ENCODE measurements around the gene ABCA13.

The ABCA13 gene

GRCh38 chr7:48443051-48443450 is 271.8 kb downstream of the ABCA13 start:
- TF ChIP-seq, protein P1, sequence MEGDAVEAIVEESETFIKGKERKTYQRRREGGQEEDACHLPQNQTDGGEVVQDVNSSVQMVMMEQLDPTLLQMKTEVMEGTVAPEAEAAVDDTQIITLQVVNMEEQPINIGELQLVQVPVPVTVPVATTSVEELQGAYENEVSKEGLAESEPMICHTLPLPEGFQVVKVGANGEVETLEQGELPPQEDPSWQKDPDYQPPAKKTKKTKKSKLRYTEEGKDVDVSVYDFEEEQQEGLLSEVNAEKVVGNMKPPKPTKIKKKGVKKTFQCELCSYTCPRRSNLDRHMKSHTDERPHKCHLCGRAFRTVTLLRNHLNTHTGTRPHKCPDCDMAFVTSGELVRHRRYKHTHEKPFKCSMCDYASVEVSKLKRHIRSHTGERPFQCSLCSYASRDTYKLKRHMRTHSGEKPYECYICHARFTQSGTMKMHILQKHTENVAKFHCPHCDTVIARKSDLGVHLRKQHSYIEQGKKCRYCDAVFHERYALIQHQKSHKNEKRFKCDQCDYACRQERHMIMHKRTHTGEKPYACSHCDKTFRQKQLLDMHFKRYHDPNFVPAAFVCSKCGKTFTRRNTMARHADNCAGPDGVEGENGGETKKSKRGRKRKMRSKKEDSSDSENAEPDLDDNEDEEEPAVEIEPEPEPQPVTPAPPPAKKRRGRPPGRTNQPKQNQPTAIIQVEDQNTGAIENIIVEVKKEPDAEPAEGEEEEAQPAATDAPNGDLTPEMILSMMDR (IDR thresholded peaks at IDR 0.05; ENCODE audit: insufficient read depth, low read depth, low read length, missing control alignments), result no peak
- DNase-seq (ENCODE audit: low read depth), result no peak
- no peak overlapping the region for H3K4me3 ChIP-seq (ENCODE audit: low read length)

DNA sequence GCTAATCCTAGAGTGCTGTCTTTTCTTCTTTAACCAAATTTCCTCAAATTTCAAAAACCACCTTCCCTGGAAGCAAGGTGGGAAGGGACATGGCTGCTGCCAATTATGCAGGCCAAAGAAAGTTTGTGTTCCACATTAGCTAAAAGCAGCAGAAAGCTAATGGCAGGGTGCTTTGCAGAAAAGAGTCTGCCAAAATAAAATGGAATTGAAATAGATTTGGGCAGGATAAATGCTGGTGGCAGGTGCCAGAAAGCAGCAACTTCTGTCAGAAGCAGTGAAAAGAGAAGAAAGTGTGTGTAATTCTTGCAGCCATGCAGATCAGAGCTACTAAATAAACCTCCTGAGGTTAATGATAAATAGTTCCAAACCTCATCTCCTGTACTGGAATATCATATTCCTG is 275.5 kb downstream of the ABCA13 start:
- TF ChIP-seq, protein P1 (IDR thresholded peaks at IDR 0.05; ENCODE audit: insufficient read depth, low read depth, low read length, missing control alignments), result no peak
- H3K4me3 ChIP-seq (ENCODE audit: low read length), result no peak overlapping the region
- DNase-seq (ENCODE audit: low read depth), result no peak

- H3K4me3 ChIP-seq (ENCODE audit: low read length), result no peak overlapping the region
- peak; percentile 10 for DNase-seq (ENCODE audit: low read depth)
- TF ChIP-seq, protein P1 (IDR thresholded peaks at IDR 0.05; ENCODE audit: insufficient read depth, low read depth, low read length, missing control alignments), result no peak
These were observed 281.0 kb downstream of the ABCA13 start for GRCh38 chr7:48452218-48452617.

GRCh38 chr7:48454750-48455192 is 283.5 kb downstream of the ABCA13 start:
- H3K4me3 ChIP-seq (ENCODE audit: low read length), result peak overlapping the region; percentile 36
- TF ChIP-seq, protein P1 (IDR thresholded peaks at IDR 0.05; ENCODE audit: insufficient read depth, low read depth, low read length, missing control alignments), result peak; percentile 4
- DNase-seq (ENCODE audit: low read depth), result peak; percentile 13

- DNase-seq (ENCODE audit: low read depth), result no peak
- TF ChIP-seq, protein P1 (IDR thresholded peaks at IDR 0.05; ENCODE audit: insufficient read depth, low read depth, low read length, missing control alignments), result no peak
- H3K4me3 ChIP-seq (ENCODE audit: low read length), result peak overlapping the region; percentile 36
These were observed 284.1 kb downstream of the ABCA13 start for GRCh38 chr7:48455363-48455762.

DNA sequence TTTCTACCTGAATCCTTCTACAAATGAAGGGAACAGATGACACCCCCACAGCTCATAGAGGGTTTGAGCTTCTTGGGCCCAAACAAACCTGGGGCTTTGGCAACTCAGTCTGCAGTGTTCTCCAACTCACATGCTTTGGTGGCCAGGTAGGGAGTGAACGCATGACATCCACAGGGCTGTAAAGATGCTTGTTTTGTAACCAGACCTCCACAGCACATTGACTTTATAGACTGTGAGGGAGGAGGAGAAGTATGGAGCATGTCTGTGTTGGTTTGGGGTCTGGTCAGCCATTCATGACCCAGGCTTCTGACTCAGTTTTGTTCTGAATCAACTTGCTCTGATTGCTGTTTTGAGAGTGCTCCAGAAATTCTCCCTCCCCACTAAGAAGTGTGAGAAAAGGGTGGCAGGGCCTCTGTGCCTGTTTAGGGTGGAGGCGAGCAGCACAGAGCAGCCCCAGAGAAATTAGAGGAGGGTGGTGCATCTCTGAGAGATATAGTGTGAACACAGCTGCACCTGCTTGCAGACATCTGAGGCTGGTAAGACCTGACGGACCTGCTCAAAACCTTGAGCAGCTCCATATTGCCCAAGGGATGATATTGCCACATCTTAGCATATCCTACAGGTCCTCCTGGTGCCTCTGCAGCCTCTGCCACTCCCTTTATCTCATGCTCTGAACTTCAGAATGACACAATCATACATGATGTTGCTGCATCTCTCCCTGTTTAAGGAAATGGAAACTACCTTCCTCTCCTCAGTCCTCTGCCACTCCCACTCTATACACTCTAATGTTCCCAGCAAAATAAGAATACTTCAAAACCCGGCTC is 287.7 kb downstream of the ABCA13 start:
- H3K4me3 ChIP-seq (ENCODE audit: low read length), result no peak overlapping the region
- TF ChIP-seq, protein P1 (IDR thresholded peaks at IDR 0.05; ENCODE audit: insufficient read depth, low read depth, low read length, missing control alignments), result no peak
- DNase-seq (ENCODE audit: low read depth), result peak; percentile 97

- no peak for DNase-seq (ENCODE audit: low read depth)
- no peak overlapping the region for H3K4me3 ChIP-seq (ENCODE audit: low read length)
- TF ChIP-seq, protein P1 (IDR thresholded peaks at IDR 0.05; ENCODE audit: insufficient read depth, low read depth, low read length, missing control alignments), result no peak
These were observed 295.5 kb downstream of the ABCA13 start for GRCh38 chr7:48466713-48467112.

All from epithelial cell of esophagus (primary cell).